K562 (cell line): Measurements from ENCODE around the gene USP10. TPM values are rescaled to one million over a fixed set of nuclear protein-coding genes. Genes with fewer than 3 reads are reported as not detected.

ENCODE experiments used
- BRD9 ChIP-seq: fragments of 450-650 bp; IDR thresholded peaks from 2 replicates; pipeline ENCODE4 v1.6.1; 2018; ENCODE audit warnings: low read depth; ENCODE audit not compliant: partially characterized antibody
- CEBPG ChIP-seq, 3 experiments: fragments of 200-800 bp in 1 of 3; sonication (Bioruptor generic) in 1 of 3; sonication (generic) in 1 of 3; formaldehyde crosslinking in 1 of 3; IDR thresholded peaks in 2 of 3; conservative IDR thresholded peaks in 1 of 3; 2 replicates each; pipeline versions ENCODE4 v1.6.1 to v1.8.0; 2016 to 2022; ENCODE audit warnings: missing compliant biosample characterization in 2 of 3, missing genetic modification characterization in 2 of 3, mild to moderate bottlenecking in 1 of 3, missing genetic modification reagents in 1 of 3
- ELF2 ChIP-seq: fragments of 250-450 bp; sonication (Bioruptor Pico); IDR thresholded peaks from 2 replicates; pipeline ENCODE4 v1.5.0; 2021; ENCODE audit warnings: mild to moderate bottlenecking
- L3MBTL2 ChIP-seq: fragments of 450-650 bp; IDR thresholded peaks from 2 replicates; pipeline ENCODE4 v1.6.1; 2016; ENCODE audit warnings: mild to moderate bottlenecking, moderate library complexity
- PTTG1 ChIP-seq: fragments of 450-650 bp; IDR thresholded peaks from 2 replicates; pipeline ENCODE4 v1.6.1; 2016; ENCODE audit warnings: low read depth, mild to moderate bottlenecking, missing genetic modification characterization, missing compliant biosample characterization
- RBM15 ChIP-seq: fragments of 200-400 bp; formaldehyde crosslinking; IDR thresholded peaks from 2 replicates; pipeline ENCODE4 v1.6.1; 2018; ENCODE audit warnings: mild to moderate bottlenecking, low read length, moderate library complexity; ENCODE audit not compliant: insufficient read depth
- TCF3 ChIP-seq: sonication (generic); formaldehyde crosslinking; IDR thresholded peaks from 2 replicates; pipeline ENCODE4 v1.4.0; 2020; ENCODE audit warnings: mild to moderate bottlenecking, missing genetic modification reagents
- TGIF2 ChIP-seq: sonication (generic); formaldehyde crosslinking; IDR thresholded peaks from 2 replicates; pipeline ENCODE4 v1.8.1; 2022; ENCODE audit warnings: mild to moderate bottlenecking, missing genetic modification reagents, moderate library complexity
- ZEB2 ChIP-seq: fragments of 450-650 bp; IDR thresholded peaks from 2 replicates; pipeline ENCODE4 v1.6.1; 2016
- ZNF583 ChIP-seq: fragments of 250-450 bp; sonication (Bioruptor Pico); IDR thresholded peaks from 2 replicates; pipeline ENCODE4 v1.4.0; 2020
- ZNF764 ChIP-seq: fragments of 250-450 bp; sonication (Bioruptor Pico); IDR thresholded peaks from 2 replicates; pipeline ENCODE4 v1.4.0; 2020; ENCODE audit warnings: low read depth, mild to moderate bottlenecking, moderate library complexity
- polyA plus RNA-seq, 8 experiments: library from polyadenylated mRNA; depleted of rRNA in 4 of 8; stranded (reverse) in 5 of 8; unstranded in 3 of 8; fragments of >200 nt; fragmentation: Nextera tagmentation in 2 of 8; fragmentation: Illumina TruSeq in 1 of 8; extraction: Ambion mirVana in 2 of 8; extraction: Trizol in 1 of 8; gene quantifications; 2 replicates each; pipeline versions ENCODE4 v1.2.1 to v1.2.3, GENCODE V29; 2011 to 2014; ENCODE audit warnings: inconsistent platforms in 1 of 8, missing spikeins in 1 of 8
- total RNA-seq, 7 experiments: library from RNA; depleted of rRNA in 6 of 7; stranded (reverse); fragments of >200 nt in 6 of 7; fragmentation: Illumina TruSeq in 2 of 7; extraction: Trizol in 2 of 7; gene quantifications; 2 replicates each; pipeline versions ENCODE4 v1.2.1 to v1.2.3, GENCODE V29; 2011 to 2021; ENCODE audit warnings: low replicate concordance in 1 of 7
- TF ChIP-seq, protein P1 (sequence below), 2 experiments: fragments of 450-650 bp; IDR thresholded peaks; 2 replicates each; pipeline ENCODE4 v1.6.1; 2018; ENCODE audit warnings: mild to moderate bottlenecking in 2 of 2, low read depth in 1 of 2; ENCODE audit not compliant: partially characterized antibody in 2 of 2
- TF ChIP-seq, protein P2 (sequence below): fragments of 200-800 bp; sonication (Bioruptor generic); IDR thresholded peaks from 2 replicates; pipeline ENCODE4 v1.6.1; 2016; ENCODE audit warnings: missing genetic modification characterization, missing compliant biosample characterization
- TF ChIP-seq, protein P3 (sequence below): fragments of 450-650 bp; IDR thresholded peaks from 2 replicates; pipeline ENCODE4 v1.6.1; 2016; ENCODE audit warnings: missing biosample characterization, missing genetic modification characterization
- TF ChIP-seq, protein P4 (sequence below): fragments of 450-650 bp; formaldehyde crosslinking; IDR thresholded peaks from 2 replicates; pipeline ENCODE4 v1.4.0; 2020; ENCODE audit warnings: mild to moderate bottlenecking, mixed read lengths

Gene USP10
- total and polyA plus RNA-seq, 9 of the 15 experiments (the other 6 are each of a cell fraction or from before 2014, with no cell fraction given): 61.7 to 197 (median 116) TPM

DNA sequence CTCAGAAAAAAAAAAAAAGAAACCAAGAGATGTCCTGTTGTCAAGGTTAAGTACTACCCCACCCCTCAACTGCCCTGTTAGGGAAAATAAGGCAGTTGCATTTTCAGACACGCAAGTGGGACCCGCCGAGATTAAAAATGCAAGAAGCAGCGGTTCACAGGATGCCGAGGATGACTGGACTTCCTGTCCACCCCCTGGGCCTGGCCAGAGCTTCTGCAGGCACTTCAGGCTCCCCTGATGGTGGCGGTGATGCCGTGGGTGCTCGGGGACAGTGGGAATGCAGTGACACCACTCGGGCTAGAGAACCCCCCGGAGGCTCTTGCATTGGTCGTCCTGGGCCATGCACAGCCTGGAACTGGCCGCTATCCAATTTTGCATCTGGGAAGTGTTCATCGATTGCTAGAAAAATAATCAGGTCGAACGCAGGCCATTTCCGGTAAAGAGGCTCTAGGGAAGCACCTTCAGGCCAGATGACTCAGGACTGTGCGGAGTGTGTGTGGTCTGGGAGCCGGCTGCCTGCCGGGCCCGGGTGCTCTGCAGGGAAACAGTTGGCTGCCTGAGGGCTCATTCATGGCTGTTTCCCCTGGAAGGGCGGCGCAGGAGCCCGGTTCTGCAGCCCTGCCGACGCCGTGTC lies 106.6 kb downstream of the USP10 start (continued):
- peak; percentile 84 for TF ChIP-seq L3MBTL2
- TF ChIP-seq ZEB2: no peak
- TF ChIP-seq RBM15: no peak
- TF ChIP-seq, protein P1, sequence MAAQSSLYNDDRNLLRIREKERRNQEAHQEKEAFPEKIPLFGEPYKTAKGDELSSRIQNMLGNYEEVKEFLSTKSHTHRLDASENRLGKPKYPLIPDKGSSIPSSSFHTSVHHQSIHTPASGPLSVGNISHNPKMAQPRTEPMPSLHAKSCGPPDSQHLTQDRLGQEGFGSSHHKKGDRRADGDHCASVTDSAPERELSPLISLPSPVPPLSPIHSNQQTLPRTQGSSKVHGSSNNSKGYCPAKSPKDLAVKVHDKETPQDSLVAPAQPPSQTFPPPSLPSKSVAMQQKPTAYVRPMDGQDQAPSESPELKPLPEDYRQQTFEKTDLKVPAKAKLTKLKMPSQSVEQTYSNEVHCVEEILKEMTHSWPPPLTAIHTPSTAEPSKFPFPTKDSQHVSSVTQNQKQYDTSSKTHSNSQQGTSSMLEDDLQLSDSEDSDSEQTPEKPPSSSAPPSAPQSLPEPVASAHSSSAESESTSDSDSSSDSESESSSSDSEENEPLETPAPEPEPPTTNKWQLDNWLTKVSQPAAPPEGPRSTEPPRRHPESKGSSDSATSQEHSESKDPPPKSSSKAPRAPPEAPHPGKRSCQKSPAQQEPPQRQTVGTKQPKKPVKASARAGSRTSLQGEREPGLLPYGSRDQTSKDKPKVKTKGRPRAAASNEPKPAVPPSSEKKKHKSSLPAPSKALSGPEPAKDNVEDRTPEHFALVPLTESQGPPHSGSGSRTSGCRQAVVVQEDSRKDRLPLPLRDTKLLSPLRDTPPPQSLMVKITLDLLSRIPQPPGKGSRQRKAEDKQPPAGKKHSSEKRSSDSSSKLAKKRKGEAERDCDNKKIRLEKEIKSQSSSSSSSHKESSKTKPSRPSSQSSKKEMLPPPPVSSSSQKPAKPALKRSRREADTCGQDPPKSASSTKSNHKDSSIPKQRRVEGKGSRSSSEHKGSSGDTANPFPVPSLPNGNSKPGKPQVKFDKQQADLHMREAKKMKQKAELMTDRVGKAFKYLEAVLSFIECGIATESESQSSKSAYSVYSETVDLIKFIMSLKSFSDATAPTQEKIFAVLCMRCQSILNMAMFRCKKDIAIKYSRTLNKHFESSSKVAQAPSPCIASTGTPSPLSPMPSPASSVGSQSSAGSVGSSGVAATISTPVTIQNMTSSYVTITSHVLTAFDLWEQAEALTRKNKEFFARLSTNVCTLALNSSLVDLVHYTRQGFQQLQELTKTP (IDR thresholded peaks at IDR 0.05; ENCODE audit: low read depth in 1 of 2, partially characterized antibody in 2 of 2): peak in 1 of 2 experiments; percentile 8
- 0 out of 2 replicates have a peak, but pooled peaks have one; percentile 42 for TF ChIP-seq ZNF583 (CRISPR knock-in tag)
- no peak for TF ChIP-seq PTTG1
- no peak for TF ChIP-seq CEBPG (CRISPR knock-in tag; IDR thresholded peaks at IDR 0.05)
- TF ChIP-seq CEBPG (tag; conservative IDR thresholded peaks at IDR 0.05 in 1 of 2, IDR thresholded peaks at IDR 0.05 in 1 of 2): 0 out of 4 replicates have a peak, but pooled peaks of 1 of the 2 experiments have one; percentile 12
- TF ChIP-seq TGIF2: no peak
- no peak for TF ChIP-seq ZNF764 (CRISPR knock-in tag)
- TF ChIP-seq ELF2 (CRISPR knock-in tag): 0 out of 2 replicates have a peak, but pooled peaks have one; percentile 44
- TF ChIP-seq, protein P2, sequence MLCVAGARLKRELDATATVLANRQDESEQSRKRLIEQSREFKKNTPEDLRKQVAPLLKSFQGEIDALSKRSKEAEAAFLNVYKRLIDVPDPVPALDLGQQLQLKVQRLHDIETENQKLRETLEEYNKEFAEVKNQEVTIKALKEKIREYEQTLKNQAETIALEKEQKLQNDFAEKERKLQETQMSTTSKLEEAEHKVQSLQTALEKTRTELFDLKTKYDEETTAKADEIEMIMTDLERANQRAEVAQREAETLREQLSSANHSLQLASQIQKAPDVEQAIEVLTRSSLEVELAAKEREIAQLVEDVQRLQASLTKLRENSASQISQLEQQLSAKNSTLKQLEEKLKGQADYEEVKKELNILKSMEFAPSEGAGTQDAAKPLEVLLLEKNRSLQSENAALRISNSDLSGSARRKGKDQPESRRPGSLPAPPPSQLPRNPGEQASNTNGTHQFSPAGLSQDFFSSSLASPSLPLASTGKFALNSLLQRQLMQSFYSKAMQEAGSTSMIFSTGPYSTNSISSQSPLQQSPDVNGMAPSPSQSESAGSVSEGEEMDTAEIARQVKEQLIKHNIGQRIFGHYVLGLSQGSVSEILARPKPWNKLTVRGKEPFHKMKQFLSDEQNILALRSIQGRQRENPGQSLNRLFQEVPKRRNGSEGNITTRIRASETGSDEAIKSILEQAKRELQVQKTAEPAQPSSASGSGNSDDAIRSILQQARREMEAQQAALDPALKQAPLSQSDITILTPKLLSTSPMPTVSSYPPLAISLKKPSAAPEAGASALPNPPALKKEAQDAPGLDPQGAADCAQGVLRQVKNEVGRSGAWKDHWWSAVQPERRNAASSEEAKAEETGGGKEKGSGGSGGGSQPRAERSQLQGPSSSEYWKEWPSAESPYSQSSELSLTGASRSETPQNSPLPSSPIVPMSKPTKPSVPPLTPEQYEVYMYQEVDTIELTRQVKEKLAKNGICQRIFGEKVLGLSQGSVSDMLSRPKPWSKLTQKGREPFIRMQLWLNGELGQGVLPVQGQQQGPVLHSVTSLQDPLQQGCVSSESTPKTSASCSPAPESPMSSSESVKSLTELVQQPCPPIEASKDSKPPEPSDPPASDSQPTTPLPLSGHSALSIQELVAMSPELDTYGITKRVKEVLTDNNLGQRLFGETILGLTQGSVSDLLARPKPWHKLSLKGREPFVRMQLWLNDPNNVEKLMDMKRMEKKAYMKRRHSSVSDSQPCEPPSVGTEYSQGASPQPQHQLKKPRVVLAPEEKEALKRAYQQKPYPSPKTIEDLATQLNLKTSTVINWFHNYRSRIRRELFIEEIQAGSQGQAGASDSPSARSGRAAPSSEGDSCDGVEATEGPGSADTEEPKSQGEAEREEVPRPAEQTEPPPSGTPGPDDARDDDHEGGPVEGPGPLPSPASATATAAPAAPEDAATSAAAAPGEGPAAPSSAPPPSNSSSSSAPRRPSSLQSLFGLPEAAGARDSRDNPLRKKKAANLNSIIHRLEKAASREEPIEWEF: 0 out of 2 replicates have a peak, but pooled peaks have one; percentile 35
- TF ChIP-seq BRD9: no peak
- TF ChIP-seq, protein P3, sequence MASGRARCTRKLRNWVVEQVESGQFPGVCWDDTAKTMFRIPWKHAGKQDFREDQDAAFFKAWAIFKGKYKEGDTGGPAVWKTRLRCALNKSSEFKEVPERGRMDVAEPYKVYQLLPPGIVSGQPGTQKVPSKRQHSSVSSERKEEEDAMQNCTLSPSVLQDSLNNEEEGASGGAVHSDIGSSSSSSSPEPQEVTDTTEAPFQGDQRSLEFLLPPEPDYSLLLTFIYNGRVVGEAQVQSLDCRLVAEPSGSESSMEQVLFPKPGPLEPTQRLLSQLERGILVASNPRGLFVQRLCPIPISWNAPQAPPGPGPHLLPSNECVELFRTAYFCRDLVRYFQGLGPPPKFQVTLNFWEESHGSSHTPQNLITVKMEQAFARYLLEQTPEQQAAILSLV (tag): no peak
- peak; percentile 30; the same call in 1 of the 2 replicates for TF ChIP-seq TCF3 (CRISPR knock-in tag)
- TF ChIP-seq, protein P4, sequence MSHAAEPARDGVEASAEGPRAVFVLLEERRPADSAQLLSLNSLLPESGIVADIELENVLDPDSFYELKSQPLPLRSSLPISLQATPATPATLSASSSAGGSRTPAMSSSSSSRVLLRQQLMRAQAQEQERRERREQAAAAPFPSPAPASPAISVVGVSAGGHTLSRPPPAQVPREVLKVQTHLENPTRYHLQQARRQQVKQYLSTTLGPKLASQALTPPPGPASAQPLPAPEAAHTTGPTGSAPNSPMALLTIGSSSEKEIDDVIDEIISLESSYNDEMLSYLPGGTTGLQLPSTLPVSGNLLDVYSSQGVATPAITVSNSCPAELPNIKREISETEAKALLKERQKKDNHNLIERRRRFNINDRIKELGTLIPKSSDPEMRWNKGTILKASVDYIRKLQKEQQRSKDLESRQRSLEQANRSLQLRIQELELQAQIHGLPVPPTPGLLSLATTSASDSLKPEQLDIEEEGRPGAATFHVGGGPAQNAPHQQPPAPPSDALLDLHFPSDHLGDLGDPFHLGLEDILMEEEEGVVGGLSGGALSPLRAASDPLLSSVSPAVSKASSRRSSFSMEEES (CRISPR knock-in tag): no peak
